ENCODE measurements around the gene GAS2L2.

GRCh38 chr17:35778641-35779196 is 25.7 kb upstream of the GAS2L2 start:
- TF ChIP-seq, protein P1, sequence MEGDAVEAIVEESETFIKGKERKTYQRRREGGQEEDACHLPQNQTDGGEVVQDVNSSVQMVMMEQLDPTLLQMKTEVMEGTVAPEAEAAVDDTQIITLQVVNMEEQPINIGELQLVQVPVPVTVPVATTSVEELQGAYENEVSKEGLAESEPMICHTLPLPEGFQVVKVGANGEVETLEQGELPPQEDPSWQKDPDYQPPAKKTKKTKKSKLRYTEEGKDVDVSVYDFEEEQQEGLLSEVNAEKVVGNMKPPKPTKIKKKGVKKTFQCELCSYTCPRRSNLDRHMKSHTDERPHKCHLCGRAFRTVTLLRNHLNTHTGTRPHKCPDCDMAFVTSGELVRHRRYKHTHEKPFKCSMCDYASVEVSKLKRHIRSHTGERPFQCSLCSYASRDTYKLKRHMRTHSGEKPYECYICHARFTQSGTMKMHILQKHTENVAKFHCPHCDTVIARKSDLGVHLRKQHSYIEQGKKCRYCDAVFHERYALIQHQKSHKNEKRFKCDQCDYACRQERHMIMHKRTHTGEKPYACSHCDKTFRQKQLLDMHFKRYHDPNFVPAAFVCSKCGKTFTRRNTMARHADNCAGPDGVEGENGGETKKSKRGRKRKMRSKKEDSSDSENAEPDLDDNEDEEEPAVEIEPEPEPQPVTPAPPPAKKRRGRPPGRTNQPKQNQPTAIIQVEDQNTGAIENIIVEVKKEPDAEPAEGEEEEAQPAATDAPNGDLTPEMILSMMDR (conservative IDR thresholded peaks at IDR 0.05 in 1 of 2, IDR thresholded peaks at IDR 0.05 in 1 of 2; ENCODE audit: extremely low read depth in 1 of 2, insufficient read depth in 1 of 2, low read depth in 1 of 2, low read length in 2 of 2), result no peak
- TF ChIP-seq EZH2 (IDR thresholded peaks at IDR 0.05; ENCODE audit: borderline replicate concordance, low read length), result no peak
